Ovary (tissue), 10 donors: ENCODE results near the gene PCDHGA6. TPM values are rescaled to one million over a fixed set of nuclear protein-coding genes. Genes with fewer than 3 reads are reported as not detected.
A peak's percentile ranks its signal among the peaks of the same experiment; 100 is the strongest.
"Not testable (repeated sequence)": the region's sequence is repeated elsewhere in the genome, so short reads cannot be mapped to it uniquely, and the experiment has no call there.

Source experiments
- DNase-seq, 5 donors: peaks; one replicate each; pipeline ENCODE4 v3.0.0-alpha.2; 2019 to 2020
- H3K27ac ChIP-seq, 2 donors: fragments of 200-600 bp; one replicate each; pipeline versions ENCODE4 v1.5.1 to v1.8.0; 2019 to 2022
- H3K27me3 ChIP-seq: fragments of 200-600 bp; one replicate; pipeline ENCODE4 v1.8.0; 2022
- H3K36me3 ChIP-seq: fragments of 200-600 bp; sonication (generic); one replicate; pipeline ENCODE4 v1.5.1; 2019
- H3K4me1 ChIP-seq: one replicate; pipeline ENCODE4 v1.8.1; 2013; ENCODE audit warnings: mild to moderate bottlenecking, moderate library complexity; ENCODE audit not compliant: insufficient read depth
- H3K4me3 ChIP-seq: fragments of 200-600 bp; sonication (generic); one replicate; pipeline ENCODE4 v1.5.1; 2017
- H3K9me3 ChIP-seq, 2 donors: fragments of 200-600 bp in 1 of 2; sonication (generic) in 1 of 2; one replicate each; pipeline versions ENCODE4 v1.5.1 to v1.8.1; 2013 to 2019; ENCODE audit warnings: mild to moderate bottlenecking in 1 of 2, moderate library complexity in 1 of 2
- CTCF ChIP-seq, 3 donors: fragments of 450-650 bp in 2 of 3; fragments of 200-600 bp in 1 of 3; IDR thresholded peaks; one replicate each; pipeline versions ENCODE4 v1.5.1 to v1.8.0; 2016 to 2022; ENCODE audit warnings: antibody characterized with exemption in 3 of 3, mild to moderate bottlenecking in 1 of 3
- EP300 ChIP-seq: sonication (generic); formaldehyde crosslinking; IDR thresholded peaks from one replicate; pipeline ENCODE4 v1.6.1; 2017; ENCODE audit warnings: antibody characterized with exemption
- POLR2A ChIP-seq: fragments of 450-650 bp; IDR thresholded peaks from one replicate; pipeline ENCODE4 v1.6.1; 2017; ENCODE audit warnings: antibody characterized with exemption, mild to moderate bottlenecking, moderate library complexity
- WGBS, 3 donors: extraction: QIAGEN DNeasy Blood & Tissue Kit in 1 of 3; methylation state at CpG; one replicate each; pipeline versions ENCODE4 v1.1.5 to v1.1.7; 2013 to 2017; 5-methylcytosine and 5-hydroxymethylcytosine counted together
- intact Hi-C, 4 donors: fragments of 100-400 bp; cut with DNase I; formaldehyde crosslinking; loops; one replicate each; pipeline versions ENCODE4 v1.11.0 to v1.15.1; 2022 to 2023
- long read RNA-seq, 3 donors: library from polyadenylated mRNA in 2 of 3; unstranded in 2 of 3; transcript quantifications; one replicate each; pipeline ENCODE4 v2.0.0 and lab custom pipeline, GENCODE V29; 2021 to 2026
- polyA plus RNA-seq, 2 donors: library from polyadenylated mRNA; stranded (reverse); fragments of 200-250 nt in 1 of 2; fragments of 350-450 nt in 1 of 2; fragmentation: Illumina TruSeq in 1 of 2; extraction: RNeasy Lipid Tissue Mini Kit (QIAGEN cat#74804) in 1 of 2; gene quantifications; one replicate each; pipeline ENCODE4 v1.2.3, GENCODE V29; 2013 to 2014
- total RNA-seq, 7 donors: library from RNA; depleted of rRNA in 2 of 7; stranded (reverse); fragments of >200 nt in 2 of 7; fragmentation: NEBNext Ultra II Directional in 3 of 7; extraction: Animal tissue kit (Norgen Biotek cat#: 25700) in 3 of 7; gene quantifications; one replicate each; pipeline versions ENCODE4 v1.1.0 to v1.2.4, GENCODE V29; 2016 to 2023
- donor health status: DM: no; HTN: no; CAD: no; lungs with moderate emphysema.
- donor health status: DM: no; HTN: no; CAD: no.
- donor health status: Bipolar disorder and iron deficiency.
- donor health status: DM: yes; HTN: yes; CAD: no.
- donor health status: DM: no; HTN: no; CAD: no.
- donor health status: DM: yes; HTN: yes; CAD: no.

Gene PCDHGA6
- total RNA-seq: 10 to 100 TPM in 3 of 7 donors, 1 to 10 TPM in 4; 6.7 to 14.5 (median 8.7) TPM
- 1 to 10 TPM; 3.6 to 4.2 TPM for polyA plus RNA-seq
- long read RNA-seq, donor 1: 0 reads
- long read RNA-seq, donor 2, full-length matches to known transcripts: 6 of 6 reads
- long read RNA-seq, donor 2, partial matches to known transcripts: 0 of 6 reads
- long read RNA-seq, donor 2, other reads (novel, unspliced or antisense): 0 of 6 reads
- long read RNA-seq, donor 3, full-length matches to known transcripts: 2 of 2 reads
- long read RNA-seq, donor 3, partial matches to known transcripts: 0 of 2 reads
- long read RNA-seq, donor 3, other reads (novel, unspliced or antisense): 0 of 2 reads

DNA sequence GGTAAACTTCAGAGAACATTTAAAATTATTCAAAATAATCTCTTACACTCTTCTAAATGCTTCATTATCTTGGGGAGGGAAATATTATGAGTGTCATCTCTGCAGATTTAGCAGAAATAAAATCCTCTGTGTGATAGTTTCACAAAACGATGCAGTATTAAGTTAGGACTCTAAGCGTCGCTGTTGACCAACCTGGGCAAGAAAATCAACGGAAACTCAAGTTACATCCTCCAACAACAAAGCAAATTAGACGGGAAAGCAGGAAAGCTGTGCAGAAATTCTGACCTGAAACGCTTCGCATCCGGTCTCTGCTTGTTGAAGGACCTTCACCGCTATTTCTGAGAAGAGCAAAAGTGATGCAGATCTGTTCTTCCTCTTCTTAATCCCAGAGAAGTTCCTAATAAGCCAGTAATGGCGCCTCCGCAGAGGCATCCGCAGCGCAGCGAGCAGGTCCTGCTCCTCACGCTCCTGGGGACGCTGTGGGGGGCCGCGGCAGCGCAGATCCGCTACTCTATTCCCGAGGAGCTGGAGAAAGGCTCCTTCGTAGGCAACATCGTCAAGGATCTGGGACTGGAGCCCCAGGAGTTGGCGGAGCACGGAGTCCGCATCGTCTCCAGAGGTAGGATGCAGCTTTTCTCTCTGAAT is at the start of gene PCDHGA6:
Gene PCDHGA6 (plus strand): TSS at position 219 of the 645 bp plus-strand sequence. CDS start 193 bp downstream, at position 412.
- H3K27ac ChIP-seq: no peak within 1 kb of the TSS
- no peaks in the 10 kb centered on the region for H3K27me3 ChIP-seq
- WGBS, 3 donors: 11 to 16% (median 14%) methylated on average over 27 of the region's 27 CpGs
- H3K4me1 ChIP-seq: no peaks in the 10 kb centered on the region
- H3K9me3 ChIP-seq: peaks cover 5 to 51% of the 10 kb centered on the region in 2 donors
- no peaks in the 10 kb centered on the region for H3K36me3 ChIP-seq
- peak within 1 kb of the TSS; percentile 23 for H3K4me3 ChIP-seq
- intact Hi-C loops: no loop called here
- DNase-seq: no peak
- TF ChIP-seq EP300 (no peak), POLR2A (no peak), CTCF (IDR thresholded peaks at IDR 0.05) (peak in 2 of 3 donors; percentile 20 to 28)

DNA sequence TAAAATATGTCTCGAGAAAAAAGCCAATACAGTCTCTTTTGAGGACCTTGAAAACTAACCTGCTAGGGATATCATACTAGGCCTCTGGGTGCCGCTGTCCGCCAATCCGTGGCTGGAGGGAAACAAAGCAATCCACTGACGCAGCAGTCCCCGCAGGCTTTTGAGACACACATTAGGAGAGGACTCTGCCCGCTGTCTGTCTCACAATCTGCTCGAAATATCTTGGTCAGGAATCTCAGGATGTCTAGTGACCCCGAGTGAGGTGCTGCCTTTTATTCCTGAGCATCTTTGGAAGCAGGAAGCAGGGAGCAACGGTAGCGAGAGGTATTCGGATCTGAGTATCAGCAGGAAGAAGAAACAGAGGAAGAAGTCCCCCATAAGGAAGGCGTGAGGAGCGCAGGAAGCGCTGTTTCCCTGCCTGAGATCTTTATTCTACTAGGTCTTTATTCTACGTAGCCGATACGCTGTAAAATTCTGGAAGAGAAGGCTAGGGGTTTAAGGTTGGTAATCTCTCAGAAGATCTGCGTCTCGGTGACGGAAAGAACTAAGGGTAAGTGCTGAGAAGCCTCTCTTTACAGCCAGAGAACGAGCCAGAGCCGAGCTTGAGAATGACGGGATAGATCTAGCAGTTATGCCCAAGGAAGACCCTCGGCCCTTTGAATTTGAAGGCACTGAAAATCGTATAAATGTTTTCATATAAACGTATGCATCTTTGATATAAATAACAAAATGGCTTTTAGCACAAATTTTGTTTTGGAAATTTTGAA is 47.4 kb upstream of the PCDHGA6 start:
- H3K9me3 ChIP-seq: peaks cover 0 to 23% of the 10 kb centered on the region in 2 donors
- WGBS, 3 donors: 9 to 15% (median 13%) methylated on average over 27 of the region's 27 CpGs
- peak overlapping the region; percentile 27 for H3K4me3 ChIP-seq
- TF ChIP-seq EP300 (no peak), CTCF (IDR thresholded peaks at IDR 0.05) (peak in 1 of 3 donors; percentile 11), POLR2A (peak; percentile 30)
- H3K27me3 ChIP-seq: no peaks in the 10 kb centered on the region
- intact Hi-C loops: loop anchor here in 1 of 4 donors (10.0 kb wide), 1 partner anchor 229 kb away; no protein-coding TSS in a partner anchor
- H3K4me1 ChIP-seq: peaks cover 1% of the 10 kb centered on the region
- H3K27ac ChIP-seq: no peak overlapping the region
- peak; percentile 37 to 66 (median 62) for DNase-seq
- no peaks in the 10 kb centered on the region for H3K36me3 ChIP-seq

GRCh38 chr5:141328231-141328630 is 45.5 kb upstream of the PCDHGA6 start:
- WGBS, 3 donors: 76 to 86% (median 80%) methylated on average over 8 of the region's 8 CpGs
- TF ChIP-seq EP300 (no peak), CTCF (IDR thresholded peaks at IDR 0.05) (no peak), POLR2A (no peak)
- Histone ChIP-seq H3K36me3 (no peaks in the 10 kb centered on the region), H3K4me3 (no peak overlapping the region), H3K27me3 (no peaks in the 10 kb centered on the region), H3K9me3 (peaks cover 0 to 39% of the 10 kb centered on the region in 2 donors), H3K4me1 (no peaks in the 10 kb centered on the region), H3K27ac (no peak overlapping the region)
- intact Hi-C loops: loop anchor here in 1 of 4 donors (10.0 kb wide), 1 partner anchor 227 kb away; no protein-coding TSS in a partner anchor
- no peak for DNase-seq

- WGBS, 3 donors: 17 to 26% (median 23%) methylated on average over 21 of the region's 21 CpGs
- no peak for DNase-seq
- intact Hi-C loops: no loop called here
Observed at GRCh38 chr5:141330299-141331080, 43.2 kb upstream of the PCDHGA6 start, which contains the start of gene PCDHGA1. PCDHGA1 (plus strand) TSS chr5:141330514.

DNA sequence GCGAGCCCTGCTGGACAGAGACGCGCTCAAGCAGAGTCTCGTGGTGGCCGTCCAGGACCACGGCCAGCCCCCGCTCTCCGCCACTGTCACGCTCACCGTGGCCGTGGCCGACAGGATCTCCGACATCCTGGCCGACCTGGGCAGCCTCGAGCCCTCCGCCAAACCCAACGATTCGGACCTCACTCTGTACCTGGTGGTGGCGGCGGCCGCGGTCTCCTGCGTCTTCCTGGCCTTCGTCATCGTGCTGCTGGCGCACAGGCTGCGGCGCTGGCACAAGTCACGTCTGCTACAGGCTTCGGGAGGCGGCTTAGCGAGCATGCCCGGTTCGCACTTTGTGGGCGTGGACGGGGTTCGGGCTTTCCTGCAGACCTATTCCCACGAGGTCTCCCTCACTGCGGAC is 41.1 kb upstream of the PCDHGA6 start:
- H3K4me1 ChIP-seq, H3K36me3 ChIP-seq, DNase-seq, intact Hi-C loops, H3K4me3 ChIP-seq, H3K27me3 ChIP-seq, H3K27ac ChIP-seq: not testable (repeated sequence)
- H3K9me3 ChIP-seq: peaks cover 3 to 44% of the 10 kb centered on the region in 2 donors
- WGBS, 3 donors: 30 to 55% (median 42%) methylated on average over 34 to 39 of the region's 39 CpGs

More at GRCh38 chr5:141330299-141331080, 43.2 kb upstream of the PCDHGA6 start, which contains the start of gene PCDHGA1:
- Histone ChIP-seq H3K9me3 (peaks cover 0 to 48% of the 10 kb centered on the region in 2 donors), H3K4me1 (no peaks in the 10 kb centered on the region), H3K27me3 (no peaks in the 10 kb centered on the region), H3K36me3 (no peaks in the 10 kb centered on the region), H3K4me3 (no peak within 1 kb of the TSS), H3K27ac (no peak within 1 kb of the TSS)
- TF ChIP-seq CTCF (IDR thresholded peaks at IDR 0.05) (no peak), EP300 (no peak), POLR2A (no peak)
